Measurements from ENCODE around the gene SLC2A2.
"Not testable (repeated sequence)": the region's sequence is repeated elsewhere in the genome, so short reads cannot be mapped to it uniquely, and the experiment has no call there.

Gene SLC2A2

DNA sequence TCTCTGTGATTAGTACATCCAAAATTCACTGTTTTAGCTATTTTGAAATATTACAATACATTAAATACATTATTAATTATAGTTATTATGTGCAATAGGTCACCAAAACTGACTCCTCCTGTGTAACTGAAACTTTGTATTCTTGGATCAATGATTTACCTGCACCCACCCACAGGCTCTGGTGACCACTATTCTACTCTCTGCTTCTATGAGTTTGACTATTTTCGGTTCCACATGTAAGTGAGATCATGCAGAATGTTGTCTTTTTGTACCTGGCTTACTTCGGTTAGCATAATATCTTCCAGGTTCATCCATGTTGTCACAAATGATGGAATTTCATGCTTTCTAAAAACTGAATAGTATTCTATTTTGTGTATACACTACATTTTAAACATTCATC is 43.8 kb downstream of the SLC2A2 start:
- DNase-seq = no peak

DNA sequence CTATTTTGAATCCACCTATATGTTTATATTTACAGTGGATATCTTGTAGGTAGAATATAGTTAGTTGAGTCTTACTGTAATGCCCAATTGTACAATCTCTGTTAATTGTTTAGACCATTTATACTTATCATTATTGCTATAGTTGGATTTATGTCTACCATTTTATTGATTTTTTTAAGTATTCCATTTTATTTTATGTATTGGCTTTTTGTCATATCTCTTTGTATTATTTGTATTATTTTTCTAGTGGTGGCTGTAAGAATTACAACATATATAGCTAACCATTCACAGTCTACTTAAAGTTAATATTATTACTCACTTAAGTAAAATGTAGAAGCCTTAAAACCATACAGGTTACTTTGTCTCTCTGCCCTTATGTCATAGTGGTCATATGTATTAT is 46.1 kb downstream of the SLC2A2 start:
- DNase-seq = no peak

DNA sequence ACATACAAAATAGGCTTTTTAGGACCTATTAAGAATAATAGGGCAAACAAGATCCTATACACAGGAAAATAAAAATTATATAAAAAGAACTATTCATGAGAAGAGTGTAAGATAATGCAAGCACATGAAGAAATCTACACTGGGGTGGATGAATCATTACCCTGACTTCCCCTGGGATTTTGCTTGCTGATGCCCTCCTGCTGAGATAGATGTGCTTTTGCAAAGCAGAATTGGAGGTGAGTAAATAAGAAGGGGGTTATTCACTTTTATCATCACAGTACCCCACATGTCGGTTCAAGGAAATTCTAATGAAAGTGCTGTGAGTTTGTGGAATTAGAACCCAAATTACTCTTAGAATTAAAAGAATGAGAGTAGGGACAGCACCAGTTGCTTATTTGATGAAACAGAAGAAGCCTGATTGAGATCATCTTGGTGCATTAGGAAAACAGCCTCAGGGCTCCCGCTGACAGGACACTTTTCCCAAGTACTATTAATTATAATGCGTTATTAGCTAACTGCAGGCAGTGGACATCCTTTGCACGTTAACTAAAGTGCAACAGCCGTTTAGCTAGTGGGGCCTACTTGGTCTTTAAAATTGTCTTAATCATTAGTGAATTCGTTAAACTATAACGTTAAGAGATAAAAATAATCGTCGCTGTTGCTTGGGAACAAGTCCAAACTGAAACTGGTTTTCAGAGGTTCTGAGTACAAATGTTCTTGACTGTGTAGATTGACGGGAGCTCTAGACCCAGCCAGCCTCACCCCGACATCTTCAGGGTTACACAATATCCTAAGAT is 48.4 kb downstream of the SLC2A2 start:
- no peak for DNase-seq

DNA sequence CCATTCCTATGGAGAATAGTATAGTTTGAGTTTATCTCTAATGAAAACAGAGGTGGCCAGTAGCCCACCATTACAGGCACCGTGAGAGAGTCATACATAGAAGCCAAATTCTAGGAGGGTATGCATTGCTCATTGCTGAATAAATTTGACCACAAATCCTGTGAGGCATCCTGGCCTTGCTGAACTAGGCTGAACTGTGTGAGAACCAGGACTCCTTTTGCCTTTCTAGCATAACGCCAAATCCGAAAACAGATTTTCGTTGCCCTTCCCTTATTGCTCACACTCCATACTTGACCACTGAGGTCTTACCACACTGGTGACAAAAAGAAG is 50.4 kb downstream of the SLC2A2 start:
- DNase-seq = no peak

DNA sequence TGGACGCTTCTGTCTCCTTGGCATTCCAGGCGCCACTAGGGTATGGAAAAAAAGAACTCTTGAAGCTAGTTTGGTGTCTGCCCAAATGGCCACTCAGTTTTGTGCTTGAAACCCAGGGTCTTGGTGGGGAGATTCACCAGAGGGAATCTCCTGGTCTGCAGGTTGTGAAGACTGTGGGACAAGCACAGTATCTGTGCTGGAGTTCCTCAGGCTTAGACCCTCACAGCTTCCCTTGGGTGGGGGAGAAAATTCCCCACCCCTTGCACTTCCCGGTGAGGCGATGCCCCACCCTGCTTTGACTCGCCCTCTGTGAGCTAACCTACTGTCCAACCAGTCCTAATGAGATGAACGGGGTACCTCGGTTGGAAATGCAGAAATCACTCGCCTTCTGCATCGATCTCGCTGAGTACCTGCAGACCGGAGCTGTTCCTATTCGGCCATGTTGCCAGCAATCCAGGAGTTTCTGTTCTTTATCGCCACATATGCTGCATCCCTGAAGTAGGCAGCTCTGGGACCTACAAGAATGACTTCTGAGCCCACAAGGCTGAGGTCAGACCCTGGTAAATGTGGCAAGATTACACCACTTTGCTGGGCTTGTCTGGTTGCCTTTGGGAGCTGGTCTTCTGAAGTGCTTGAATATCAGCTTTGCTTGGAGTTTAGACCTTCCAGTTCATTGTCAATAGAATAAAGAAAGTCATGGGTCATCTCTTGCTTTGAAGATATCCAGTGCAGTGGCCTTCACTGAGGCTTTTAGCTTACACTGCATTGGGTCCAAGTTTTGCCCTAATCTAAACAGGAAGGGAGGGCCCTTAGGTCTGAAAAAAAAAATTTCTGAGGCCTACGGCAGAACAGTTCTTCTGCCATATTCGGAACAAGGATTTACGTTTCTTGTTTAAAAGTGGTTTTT is 51.0 kb downstream of the SLC2A2 start:
- DNase-seq = no peak

DNA sequence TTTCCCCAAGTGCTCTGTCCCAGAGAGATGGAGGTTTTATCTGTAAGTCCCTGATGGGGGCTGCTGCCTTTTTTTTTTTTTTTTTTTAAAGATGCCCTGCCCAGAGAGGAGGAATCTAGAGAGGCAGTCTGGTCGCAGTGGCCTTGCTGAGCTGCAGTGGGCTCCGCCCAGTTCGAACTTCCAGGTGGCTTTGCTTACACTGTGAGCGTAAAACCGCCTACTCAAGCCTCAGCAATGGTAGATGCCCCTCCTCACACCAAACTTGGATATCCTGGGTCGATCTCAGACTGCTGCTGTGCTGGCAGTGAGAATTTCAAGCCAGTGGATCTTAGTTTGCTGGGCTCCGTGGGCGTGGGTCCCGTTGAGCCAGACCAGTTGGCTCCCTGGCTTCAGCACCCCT is 51.6 kb downstream of the SLC2A2 start:
- no peak for DNase-seq

DNA sequence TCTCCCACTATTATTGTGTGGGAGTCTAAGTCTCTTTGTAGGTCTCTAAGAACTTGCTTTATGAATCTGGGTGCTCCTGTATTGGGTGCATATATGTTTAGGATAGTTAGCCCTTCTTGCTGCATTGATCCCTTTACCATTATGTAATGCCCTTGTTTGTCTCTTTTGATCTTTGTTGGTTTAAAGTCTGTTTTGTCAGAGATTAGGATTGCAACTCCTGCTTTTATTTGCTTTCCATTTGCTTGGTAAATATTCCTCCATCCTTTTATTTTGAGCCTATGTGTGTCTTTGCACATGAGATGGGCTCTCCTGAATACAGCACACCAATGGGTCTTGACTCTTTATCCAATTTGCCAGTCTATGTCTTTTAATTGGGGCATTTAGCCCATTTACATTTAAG is 53.6 kb downstream of the SLC2A2 start:
- DNase-seq = not testable (repeated sequence)

DNA sequence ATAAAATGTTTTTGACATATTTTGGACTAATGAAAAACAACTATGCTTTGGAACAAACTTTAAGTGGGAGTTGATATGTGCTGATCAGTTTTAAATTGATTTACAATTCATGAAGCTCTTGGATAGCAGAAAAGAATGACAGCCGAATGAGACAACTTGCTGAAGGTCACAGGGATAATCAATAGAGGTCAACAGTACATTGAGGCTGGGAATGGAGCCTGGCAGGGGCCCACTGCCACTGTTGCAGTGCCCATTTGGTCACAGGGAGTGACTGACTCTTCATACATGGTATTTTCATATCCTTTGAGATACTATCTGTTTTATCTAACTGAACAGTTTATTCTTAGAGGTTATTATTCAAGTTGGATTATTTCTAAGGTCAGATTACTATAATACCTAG is 59.4 kb downstream of the SLC2A2 start:
- no peak for DNase-seq

DNA sequence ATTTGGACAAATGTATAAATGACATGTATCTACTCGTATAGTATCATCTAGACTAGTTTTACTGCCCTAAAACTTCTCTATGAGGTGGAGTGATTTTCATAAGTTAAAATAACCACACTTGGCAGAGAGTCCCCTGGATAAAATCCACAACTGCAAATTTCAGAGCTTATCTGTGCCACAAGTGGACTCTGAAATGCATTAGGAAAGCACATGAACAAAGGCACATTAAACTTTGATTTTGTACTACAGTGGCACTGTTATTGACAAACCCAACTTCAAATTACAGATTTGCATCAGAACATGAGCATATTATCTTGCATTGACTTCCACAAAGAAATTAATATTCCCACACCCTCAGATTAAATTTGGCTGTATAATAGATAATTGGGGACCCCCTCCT is 60.0 kb downstream of the SLC2A2 start:
- no peak for DNase-seq

DNA sequence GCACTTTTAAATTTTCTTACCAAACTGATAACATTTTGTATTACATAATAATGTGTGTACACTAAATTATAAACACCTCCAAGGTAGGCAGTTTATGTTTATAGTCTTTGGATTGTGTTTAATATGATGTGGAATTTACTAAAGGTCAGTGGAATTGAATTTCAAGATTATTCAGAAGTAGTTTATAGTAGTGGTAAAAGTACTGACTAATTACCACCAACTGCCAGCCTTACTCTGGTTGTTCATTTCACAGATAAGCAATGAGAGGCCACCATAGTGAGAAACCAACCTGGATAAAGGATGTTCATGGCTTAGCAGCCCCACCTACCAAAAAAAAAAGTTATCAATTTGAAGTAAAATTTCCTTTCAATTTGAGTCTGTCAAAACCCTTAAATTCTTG is 64.1 kb downstream of the SLC2A2 start:
- no peak for DNase-seq

DNA sequence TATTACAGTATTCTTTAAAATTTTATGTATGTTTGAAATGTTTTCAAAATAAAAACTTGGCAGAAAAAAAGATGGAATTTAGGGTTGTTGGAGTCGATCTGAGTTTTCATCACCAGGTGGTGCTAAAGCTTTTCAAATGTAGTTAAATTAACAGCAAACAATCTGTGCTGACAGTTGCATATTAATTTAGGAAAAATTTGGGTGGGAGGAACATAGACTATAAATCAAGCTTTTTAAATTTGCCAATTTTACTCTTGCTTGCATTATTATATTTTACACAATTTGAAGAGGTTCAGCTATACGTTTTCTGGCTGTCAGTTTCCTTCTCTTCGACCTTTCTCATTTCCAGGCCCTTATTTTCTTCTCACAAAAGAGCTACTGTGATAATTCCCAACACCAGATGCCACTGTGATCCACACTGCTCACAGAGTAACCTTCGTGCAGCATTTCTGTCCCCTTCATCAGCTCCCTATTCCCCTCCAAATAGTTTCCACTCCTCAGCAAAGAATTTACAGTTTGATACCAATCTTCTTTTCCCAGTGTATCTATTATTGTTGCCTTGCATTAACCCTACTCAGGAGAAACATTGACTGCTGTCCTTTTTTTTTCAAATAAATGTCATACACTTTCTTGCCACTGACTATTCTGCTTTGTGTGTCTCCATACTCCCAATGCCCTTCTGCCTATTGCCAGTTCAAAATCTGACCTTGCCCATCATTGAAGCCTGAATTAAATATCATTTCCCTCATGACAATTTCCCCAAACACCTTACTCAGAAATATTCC is 64.7 kb downstream of the SLC2A2 start:
- DNase-seq = no peak

DNA sequence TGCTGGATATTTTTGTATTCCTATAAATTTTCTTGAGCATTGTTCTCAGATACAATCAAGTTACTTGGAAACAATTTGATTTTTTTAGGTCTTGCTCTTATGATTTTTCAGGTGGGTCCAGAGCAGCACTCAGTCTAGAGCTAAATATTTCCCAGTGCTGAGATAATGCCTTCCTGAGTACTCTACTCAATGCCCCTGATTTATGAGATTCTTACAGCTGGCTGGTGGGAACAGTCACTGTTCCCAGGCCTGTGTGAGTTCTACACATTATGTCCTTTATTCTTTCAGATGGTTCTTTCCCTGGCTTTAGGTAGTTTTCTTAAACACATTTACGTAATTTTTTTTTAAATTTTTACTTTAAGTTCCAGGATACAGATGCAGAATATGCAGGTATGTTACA is 67.1 kb downstream of the SLC2A2 start:
- no peak for DNase-seq

DNA sequence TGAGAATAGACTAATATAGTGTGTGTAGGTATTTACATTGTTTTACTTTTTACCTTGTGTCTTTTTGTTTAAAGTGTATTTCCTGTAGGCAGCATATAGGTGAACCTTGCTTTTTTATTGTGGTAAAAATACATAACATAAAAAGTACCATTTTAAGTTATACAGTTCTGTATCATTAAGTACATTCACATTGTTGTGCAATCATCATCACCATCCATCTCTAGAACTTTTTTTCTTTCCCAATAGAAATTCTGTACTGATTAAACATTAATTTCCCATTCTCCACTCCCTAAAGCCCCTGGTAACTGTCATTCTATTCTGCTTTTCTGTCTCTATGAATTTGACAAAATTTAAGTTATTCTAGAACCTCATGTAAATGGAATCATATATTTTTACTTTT is 69.9 kb downstream of the SLC2A2 start:
- DNase-seq = no peak

DNA sequence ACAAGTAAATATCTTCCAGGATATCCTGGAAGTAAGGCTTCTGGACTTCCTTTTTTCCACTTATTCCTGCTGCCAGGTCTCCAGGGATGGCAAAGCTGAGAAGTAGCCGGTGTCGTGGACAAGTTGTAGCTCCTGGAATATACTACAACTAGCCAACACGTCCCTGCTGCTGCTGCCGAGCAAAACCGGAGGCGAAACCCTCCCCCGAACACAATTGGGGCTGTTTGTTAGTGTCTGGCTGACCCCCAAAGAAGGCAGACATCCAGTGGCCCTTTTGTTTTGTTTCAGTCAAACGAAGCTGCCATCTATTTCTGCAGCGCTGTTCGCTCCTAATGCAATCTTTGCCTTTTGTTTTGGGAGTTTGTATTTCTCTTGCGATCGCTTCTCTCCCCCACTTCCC is 72.8 kb downstream of the SLC2A2 start:
- DNase-seq = no peak

DNA sequence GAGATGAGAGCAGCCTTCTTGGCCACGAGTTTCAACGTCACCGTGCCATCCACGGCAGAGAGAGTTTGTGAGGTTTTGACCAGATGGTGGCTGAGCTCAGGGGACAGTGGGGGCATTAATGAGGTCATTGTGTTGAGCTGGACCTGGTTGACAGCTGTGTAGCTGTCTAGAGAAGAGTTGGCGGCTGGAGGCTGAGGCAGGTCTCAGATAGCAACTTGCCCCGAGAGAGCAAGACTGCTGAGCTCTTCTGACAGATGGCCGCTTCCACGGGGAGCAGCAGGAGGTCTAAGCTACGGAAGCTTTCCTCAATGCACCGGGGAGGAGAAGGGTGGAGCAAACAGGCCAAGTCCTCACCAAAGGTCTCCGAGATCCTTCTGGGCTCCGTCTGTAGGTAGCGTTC is 73.3 kb downstream of the SLC2A2 start:
- no peak for DNase-seq

DNA sequence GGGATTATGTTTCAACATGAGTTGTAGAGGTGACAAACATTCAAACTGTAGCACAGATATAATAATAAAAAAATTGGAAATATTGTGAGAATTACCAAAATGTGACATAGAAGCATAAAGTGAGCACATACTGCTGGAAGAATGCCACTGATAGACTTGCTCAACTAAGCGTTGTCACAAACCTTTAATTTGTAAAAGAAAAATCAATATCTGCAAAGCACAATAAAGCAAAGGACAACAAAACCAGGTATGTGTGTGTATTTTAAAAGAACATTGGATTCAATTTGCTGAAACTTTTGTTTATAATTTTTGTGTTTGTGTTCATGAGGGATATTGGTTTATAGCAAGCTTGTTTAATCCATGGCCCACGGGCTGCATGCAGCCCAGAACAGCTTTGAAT is 77.3 kb downstream of the SLC2A2 start:
- DNase-seq = no peak

DNA sequence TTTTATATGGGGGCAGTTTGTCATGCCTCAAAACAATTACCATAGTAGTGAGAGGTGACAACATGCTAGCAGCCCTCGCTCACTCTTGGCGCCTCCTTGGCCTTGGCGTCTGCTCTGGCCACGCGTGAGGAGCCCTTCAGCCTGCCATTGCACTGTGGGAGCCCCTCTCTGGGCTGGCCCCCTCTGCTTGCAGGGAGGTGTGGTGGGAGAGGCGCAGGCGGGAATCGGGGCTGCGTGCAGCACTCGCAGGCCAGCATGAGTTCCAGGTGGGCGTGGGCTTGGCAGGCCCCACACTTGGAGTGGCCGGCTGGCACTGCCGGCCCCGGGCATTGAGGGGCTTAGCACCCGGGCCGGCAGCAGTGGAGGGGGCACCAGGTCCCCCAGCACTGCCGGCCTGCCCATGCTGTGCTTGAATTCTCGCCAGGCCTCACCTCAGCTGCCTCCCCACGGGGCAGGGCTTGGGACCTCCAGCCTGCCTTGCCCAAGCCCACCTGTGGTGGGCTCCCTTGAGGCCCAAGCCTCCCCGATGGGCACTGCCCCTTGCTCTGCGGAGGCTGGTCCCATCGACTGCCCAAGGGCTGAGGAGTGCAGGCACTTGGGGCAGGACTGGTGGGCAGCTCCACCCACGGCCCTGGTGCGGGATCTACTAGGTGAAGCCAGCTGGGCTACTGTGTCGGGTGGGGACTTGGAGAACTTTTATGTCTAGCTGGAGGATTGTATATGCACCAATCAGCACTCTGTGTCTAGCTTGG is 79.3 kb downstream of the SLC2A2 start:
- DNase-seq = no peak
